GM06990 (cell line): ENCODE measurements around the gene CCNT2.

ENCODE experiments used
- DNase-seq: peaks from one replicate; pipeline ENCODE4 v3.0.0-alpha.2; 2011; ENCODE audit not compliant: insufficient read length; ENCODE audit errors: extremely low read depth
- H3K27me3 ChIP-seq: replicated peaks from 2 replicates; pipeline ENCODE4 v1.6.0; 2011; ENCODE audit warnings: low read length; ENCODE audit not compliant: control insufficient read depth, insufficient read depth
- H3K36me3 ChIP-seq: 2 replicates; pipeline ENCODE4 v1.5.1; 2011; ENCODE audit warnings: low read length; ENCODE audit not compliant: control insufficient read depth, insufficient read depth
- H3K4me3 ChIP-seq: replicated peaks from 2 replicates; pipeline ENCODE4 v1.5.1; 2011; ENCODE audit warnings: low read depth, mild to moderate bottlenecking, control low read depth, low read length
- TF ChIP-seq, protein P1 (sequence below): IDR thresholded peaks from 2 replicates; pipeline ENCODE4 v1.5.1; 2011; ENCODE audit warnings: low read length, control low read depth, mild to moderate bottlenecking, inconsistent platforms; ENCODE audit not compliant: insufficient read depth, poor library complexity, severe bottlenecking

CCNT2 gene

GRCh38 chr2:134934150-134934549, 15.5 kb downstream of the CCNT2 start:
- peaks cover 1% of the 10 kb centered on the region; the same call in 1 of the 2 replicates for H3K36me3 ChIP-seq

GRCh38 chr2:134934641-134935040, 16.0 kb downstream of the CCNT2 start:
- peaks cover 1% of the 10 kb centered on the region; the same call in 1 of the 2 replicates for H3K36me3 ChIP-seq
- no peak overlapping the region for H3K4me3 ChIP-seq
- H3K27me3 ChIP-seq, result no peaks in the 10 kb centered on the region
- TF ChIP-seq, protein P1, sequence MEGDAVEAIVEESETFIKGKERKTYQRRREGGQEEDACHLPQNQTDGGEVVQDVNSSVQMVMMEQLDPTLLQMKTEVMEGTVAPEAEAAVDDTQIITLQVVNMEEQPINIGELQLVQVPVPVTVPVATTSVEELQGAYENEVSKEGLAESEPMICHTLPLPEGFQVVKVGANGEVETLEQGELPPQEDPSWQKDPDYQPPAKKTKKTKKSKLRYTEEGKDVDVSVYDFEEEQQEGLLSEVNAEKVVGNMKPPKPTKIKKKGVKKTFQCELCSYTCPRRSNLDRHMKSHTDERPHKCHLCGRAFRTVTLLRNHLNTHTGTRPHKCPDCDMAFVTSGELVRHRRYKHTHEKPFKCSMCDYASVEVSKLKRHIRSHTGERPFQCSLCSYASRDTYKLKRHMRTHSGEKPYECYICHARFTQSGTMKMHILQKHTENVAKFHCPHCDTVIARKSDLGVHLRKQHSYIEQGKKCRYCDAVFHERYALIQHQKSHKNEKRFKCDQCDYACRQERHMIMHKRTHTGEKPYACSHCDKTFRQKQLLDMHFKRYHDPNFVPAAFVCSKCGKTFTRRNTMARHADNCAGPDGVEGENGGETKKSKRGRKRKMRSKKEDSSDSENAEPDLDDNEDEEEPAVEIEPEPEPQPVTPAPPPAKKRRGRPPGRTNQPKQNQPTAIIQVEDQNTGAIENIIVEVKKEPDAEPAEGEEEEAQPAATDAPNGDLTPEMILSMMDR, result no peak
- DNase-seq, result no peak

More at GRCh38 chr2:134934150-134934549, 15.5 kb downstream of the CCNT2 start:
- no peak overlapping the region for H3K4me3 ChIP-seq
- TF ChIP-seq, protein P1, result no peak
- no peak for DNase-seq
- no peaks in the 10 kb centered on the region for H3K27me3 ChIP-seq

DNA sequence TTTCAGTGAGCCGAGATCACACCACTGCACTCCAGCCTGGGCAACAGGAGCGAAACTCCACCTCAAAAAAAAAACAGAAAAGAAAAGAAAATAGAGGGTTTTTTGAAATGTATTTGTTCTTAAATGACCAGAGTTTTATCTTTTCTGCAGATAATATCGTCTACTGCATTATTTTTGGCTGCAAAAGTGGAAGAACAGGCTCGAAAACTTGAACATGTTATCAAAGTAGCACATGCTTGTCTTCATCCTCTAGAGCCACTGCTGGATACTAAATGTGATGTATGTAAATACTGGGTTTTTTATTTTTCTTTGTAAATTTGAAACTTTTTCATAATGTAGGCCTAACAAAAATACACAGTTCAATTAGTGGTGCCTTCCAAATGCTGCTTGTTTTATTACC, 18.1 kb downstream of the CCNT2 start:
- peaks cover 3% of the 10 kb centered on the region for H3K36me3 ChIP-seq
- no peaks in the 10 kb centered on the region for H3K27me3 ChIP-seq

GRCh38 chr2:134943540-134943939, 24.9 kb downstream of the CCNT2 start:
- peak; percentile 10 for DNase-seq
- Histone ChIP-seq H3K4me3 (no peak overlapping the region), H3K36me3 (peaks cover 7% of the 10 kb centered on the region), H3K27me3 (no peaks in the 10 kb centered on the region)
- TF ChIP-seq, protein P1, result no peak

More for the DNA sequence above, 18.1 kb downstream of the CCNT2 start:
- TF ChIP-seq, protein P1, result no peak
- no peak for DNase-seq
- H3K4me3 ChIP-seq, result no peak overlapping the region

GRCh38 chr2:134944975-134945374, 26.4 kb downstream of the CCNT2 start:
- TF ChIP-seq, protein P1, result no peak
- H3K4me3 ChIP-seq, result no peak overlapping the region
- no peak for DNase-seq
- no peaks in the 10 kb centered on the region for H3K27me3 ChIP-seq
- H3K36me3 ChIP-seq, result peaks cover 10% of the 10 kb centered on the region

GRCh38 chr2:134946073-134946472, 27.5 kb downstream of the CCNT2 start:
- no peak overlapping the region for H3K4me3 ChIP-seq
- no peaks in the 10 kb centered on the region for H3K27me3 ChIP-seq
- no peak for DNase-seq
- H3K36me3 ChIP-seq, result peaks cover 10% of the 10 kb centered on the region
- TF ChIP-seq, protein P1, result no peak
